ENCODE data around the gene FOXD1. TPM values are rescaled to one million over a fixed set of nuclear protein-coding genes. Genes with fewer than 3 reads are reported as not detected.

FOXD1 gene
- total and polyA plus RNA-seq, 8 donors: 0.18 to 0.28 (median 0.19) TPM; not detected in 5

GRCh38 chr5:73483676-73484075 lies 35.1 kb upstream of the FOXD1 start:
- H3K9me3 ChIP-seq: no peaks in the 10 kb centered on the region
- intact Hi-C loops (cut with DNase I; ENCODE audit: low total_unique reads): no loop called here

GRCh38 chr5:73482383-73483136 lies 34.0 kb upstream of the FOXD1 start:
- H3K9me3 ChIP-seq: no peaks in the 10 kb centered on the region
- no peaks in the 10 kb centered on the region for H3K36me3 ChIP-seq
- TF ChIP-seq EP300 (IDR thresholded peaks at IDR 0.05): no peak
- intact Hi-C loops (cut with DNase I; ENCODE audit: low total_unique reads): no loop called here
- peaks cover 0 to 10% (median 0%) of the 10 kb centered on the region in 3 donors for H3K27me3 ChIP-seq
- H3K4me1 ChIP-seq: no peaks in the 10 kb centered on the region
- H3K4me3 ChIP-seq: no peak overlapping the region
- no peak for DNase-seq
- WGBS, 5 donors: 71 to 85% (median 81%) methylated on average over 4 of the region's 4 CpGs
- no peak overlapping the region for H3K27ac ChIP-seq

More at GRCh38 chr5:73483676-73484075, 35.1 kb upstream of the FOXD1 start:
- no peak overlapping the region for H3K27ac ChIP-seq
- TF ChIP-seq POLR2A (IDR thresholded peaks at IDR 0.05) (no peak), EP300 (IDR thresholded peaks at IDR 0.05) (no peak), POLR2AphosphoS5 (IDR thresholded peaks at IDR 0.05) (no peak), CTCF (IDR thresholded peaks at IDR 0.05) (no peak)
- WGBS, 5 donors: 69 to 81% (median 78%) methylated on average over 4 of the region's 4 CpGs
- H3K4me3 ChIP-seq: no peak overlapping the region
- peaks cover 0 to 11% (median 0%) of the 10 kb centered on the region in 3 donors for H3K27me3 ChIP-seq
- DNase-seq: no peak
- H3K36me3 ChIP-seq: no peaks in the 10 kb centered on the region
- no peaks in the 10 kb centered on the region for H3K4me1 ChIP-seq

- Histone ChIP-seq H3K27me3 (no peaks in the 10 kb centered on the region), H3K27ac (no peak overlapping the region), H3K4me1 (no peaks in the 10 kb centered on the region), H3K9me3 (no peaks in the 10 kb centered on the region), H3K4me3 (no peak overlapping the region), H3K36me3 (no peaks in the 10 kb centered on the region)
- DNase-seq: no peak
- intact Hi-C loops (cut with DNase I; ENCODE audit: low total_unique reads): no loop called here
- no peak for TF ChIP-seq EP300 (IDR thresholded peaks at IDR 0.05)
- no peak for TF ChIP-seq CTCF (IDR thresholded peaks at IDR 0.05)
- TF ChIP-seq POLR2A (IDR thresholded peaks at IDR 0.05): no peak
- TF ChIP-seq POLR2AphosphoS5 (IDR thresholded peaks at IDR 0.05): no peak
- 85 to 100% (median 86%) methylated on average over 1 of the region's 1 CpG for WGBS, 5 donors
Measured at GRCh38 chr5:73480500-73480899, 31.9 kb upstream of the FOXD1 start.

- no peak for TF ChIP-seq CTCF (IDR thresholded peaks at IDR 0.05)
- no peak for TF ChIP-seq EP300 (IDR thresholded peaks at IDR 0.05)
- no peak for TF ChIP-seq POLR2AphosphoS5 (IDR thresholded peaks at IDR 0.05)
- no peak for TF ChIP-seq POLR2A (IDR thresholded peaks at IDR 0.05)
Measured at GRCh38 chr5:73472116-73472515, 23.5 kb upstream of the FOXD1 start.

GRCh38 chr5:73471654-73472053 lies 23.1 kb upstream of the FOXD1 start:
- no peak for TF ChIP-seq POLR2AphosphoS5 (IDR thresholded peaks at IDR 0.05)
- no peak for TF ChIP-seq POLR2A (IDR thresholded peaks at IDR 0.05)
- TF ChIP-seq CTCF (IDR thresholded peaks at IDR 0.05): no peak
- TF ChIP-seq EP300 (IDR thresholded peaks at IDR 0.05): no peak
- H3K4me3 ChIP-seq: no peak overlapping the region
- no peak for DNase-seq
- no peak overlapping the region for H3K27ac ChIP-seq
- H3K4me1 ChIP-seq: no peaks in the 10 kb centered on the region
- intact Hi-C loops (cut with DNase I; ENCODE audit: low total_unique reads): no loop called here
- no peaks in the 10 kb centered on the region for H3K27me3 ChIP-seq
- H3K9me3 ChIP-seq: no peaks in the 10 kb centered on the region
- no peaks in the 10 kb centered on the region for H3K36me3 ChIP-seq

More at GRCh38 chr5:73472116-73472515, 23.5 kb upstream of the FOXD1 start:
- Histone ChIP-seq H3K27me3 (no peaks in the 10 kb centered on the region), H3K4me3 (no peak overlapping the region), H3K36me3 (no peaks in the 10 kb centered on the region), H3K27ac (no peak overlapping the region), H3K9me3 (no peaks in the 10 kb centered on the region), H3K4me1 (no peaks in the 10 kb centered on the region)
- intact Hi-C loops (cut with DNase I; ENCODE audit: low total_unique reads): no loop called here
- no peak for DNase-seq
- WGBS, 5 donors: 57 to 94% (median 59%) methylated on average over 3 of the region's 3 CpGs
